SK-N-DZ (cell line): ENCODE measurements around the gene MYBPC3.

Experiments used
- small RNA-seq, 2 experiments: library from RNA; depleted of rRNA; stranded (forward); fragments of <200 nt; gene quantifications; one replicate each; pipeline ENCODE3, GENCODE V24; 2014

The MYBPC3 gene

Small RNA genes within 50 kb of the gene (small RNA-seq; reads per million reads assigned to genes)
- gene MIR4487, result 0 reads per million in 2 experiments
